GM19035 (cell line): Measurements from ENCODE around the gene ZNF540.
"Not testable (repeated sequence)": the region's sequence is repeated elsewhere in the genome, so short reads cannot be mapped to it uniquely, and the experiment has no call there.

Experiments used
- ATAC-seq: cut with Tn5 transposase; IDR thresholded peaks from one replicate; pipeline ENCODE4 v1.9.1; 2021; ENCODE audit not compliant: unreplicated experiment

Gene ZNF540

GRCh38 chr19:37594304-37594981 lies at the start of gene ZNF540, which contains the start of gene ZNF571:
Gene ZNF540, plus strand, starts transcription at chr19:37594876. Its CDS starts 3,572 bp downstream, at chr19:37598448.
Gene ZNF571, minus strand, starts transcription at chr19:37594792. Its CDS starts 8,116 bp downstream, at chr19:37586676.
- peak; percentile 97 for ATAC-seq

GRCh38 chr19:37551129-37551993 lies 43.3 kb upstream of the ZNF540 start:
- no peak for ATAC-seq

- no peak for ATAC-seq
These were observed 31.2 kb upstream of the ZNF540 start for GRCh38 chr19:37563518-37563917.

GRCh38 chr19:37564624-37565369 lies 29.9 kb upstream of the ZNF540 start:
- no peak for ATAC-seq

- ATAC-seq = no peak
These were observed 29.4 kb upstream of the ZNF540 start for GRCh38 chr19:37565370-37565669.

DNA sequence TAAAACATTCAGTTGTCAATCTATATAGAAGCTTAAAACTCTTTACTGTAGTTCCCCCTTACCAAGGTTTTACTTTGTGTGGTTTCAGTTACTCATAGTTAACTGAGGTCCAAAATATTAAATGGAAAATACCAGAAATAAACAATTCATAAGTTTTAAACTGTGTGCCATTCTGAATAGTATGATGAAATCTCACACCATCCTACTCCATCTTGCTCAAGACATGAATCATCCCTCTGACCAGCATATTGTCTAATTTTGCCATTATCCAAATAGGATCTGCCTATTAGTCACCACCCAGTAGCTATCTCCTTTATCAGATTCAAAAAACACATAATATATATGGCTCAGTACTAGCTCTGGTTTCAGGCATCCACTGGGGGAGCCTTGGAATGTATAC lies 22.5 kb upstream of the ZNF540 start:
- no peak for ATAC-seq

GRCh38 chr19:37583340-37583739 lies 11.3 kb upstream of the ZNF540 start:
- ATAC-seq = no peak

GRCh38 chr19:37593996-37594303 lies 726 bp upstream of the ZNF540 start:
- ATAC-seq = no peak

- ATAC-seq = peak; percentile 48
These were observed 306 bp downstream of the ZNF540 start for GRCh38 chr19:37594982-37595382.

GRCh38 chr19:37635076-37636056 lies 40.7 kb downstream of the ZNF540 start:
- ATAC-seq = no peak

DNA sequence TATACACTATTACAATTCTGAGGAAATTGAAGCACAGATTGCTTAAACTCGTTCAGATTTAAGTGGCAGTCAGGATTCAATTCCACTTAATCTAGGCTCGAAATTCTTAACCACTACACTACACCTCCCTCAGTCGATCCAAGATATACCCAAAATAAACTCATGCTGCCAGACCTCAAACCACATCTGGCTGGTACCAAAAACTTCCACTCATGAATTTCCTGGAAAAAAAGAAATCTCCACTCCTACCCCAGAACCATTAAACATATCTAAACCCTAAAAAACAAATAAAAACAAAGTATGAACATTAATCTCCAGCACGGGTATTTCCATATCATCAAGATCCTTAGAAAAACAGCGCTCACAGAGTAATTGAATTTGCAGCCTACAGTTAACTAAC lies 59.4 kb downstream of the ZNF540 start:
- ATAC-seq = no peak

DNA sequence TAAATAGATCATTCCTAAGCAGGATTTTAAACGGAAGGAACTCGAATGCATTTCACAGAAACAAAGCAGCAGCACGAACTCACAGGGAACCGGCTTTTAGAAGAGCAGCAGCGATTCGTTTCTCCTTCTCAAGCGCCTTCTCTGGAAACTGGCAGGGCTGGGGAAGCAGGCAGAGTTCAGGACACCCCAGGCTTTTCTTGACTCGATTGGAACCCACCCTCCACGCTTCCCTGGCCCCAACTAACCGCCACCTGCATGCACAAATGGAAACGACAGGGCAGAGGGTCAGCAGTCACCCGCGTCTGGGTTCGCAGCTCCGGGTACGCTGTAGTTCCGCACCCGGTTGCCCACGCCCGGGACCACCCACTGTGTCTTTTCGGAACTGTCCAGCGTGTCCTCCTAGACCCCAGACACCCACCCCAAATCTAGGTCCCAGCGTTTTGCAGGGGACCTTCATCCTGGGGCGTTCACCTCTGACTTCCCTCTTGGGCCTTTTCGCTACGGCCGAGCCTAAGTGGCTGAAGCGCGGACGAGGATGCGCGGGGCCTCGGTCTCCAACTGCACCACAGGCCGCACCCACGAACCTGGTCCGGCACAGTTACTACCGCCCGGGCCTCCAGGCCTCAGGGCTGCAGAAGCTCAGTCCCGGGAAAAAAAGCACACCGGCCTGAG lies 60.1 kb downstream of the ZNF540 start:
- peak; percentile 42 for ATAC-seq

GRCh38 chr19:37655301-37655688 lies 60.6 kb downstream of the ZNF540 start, which contains the start of gene ZFP30:
Gene ZFP30, minus strand, starts transcription at chr19:37655465. Its CDS starts 7,643 bp downstream, at chr19:37647822.
- ATAC-seq = peak; percentile 62

DNA sequence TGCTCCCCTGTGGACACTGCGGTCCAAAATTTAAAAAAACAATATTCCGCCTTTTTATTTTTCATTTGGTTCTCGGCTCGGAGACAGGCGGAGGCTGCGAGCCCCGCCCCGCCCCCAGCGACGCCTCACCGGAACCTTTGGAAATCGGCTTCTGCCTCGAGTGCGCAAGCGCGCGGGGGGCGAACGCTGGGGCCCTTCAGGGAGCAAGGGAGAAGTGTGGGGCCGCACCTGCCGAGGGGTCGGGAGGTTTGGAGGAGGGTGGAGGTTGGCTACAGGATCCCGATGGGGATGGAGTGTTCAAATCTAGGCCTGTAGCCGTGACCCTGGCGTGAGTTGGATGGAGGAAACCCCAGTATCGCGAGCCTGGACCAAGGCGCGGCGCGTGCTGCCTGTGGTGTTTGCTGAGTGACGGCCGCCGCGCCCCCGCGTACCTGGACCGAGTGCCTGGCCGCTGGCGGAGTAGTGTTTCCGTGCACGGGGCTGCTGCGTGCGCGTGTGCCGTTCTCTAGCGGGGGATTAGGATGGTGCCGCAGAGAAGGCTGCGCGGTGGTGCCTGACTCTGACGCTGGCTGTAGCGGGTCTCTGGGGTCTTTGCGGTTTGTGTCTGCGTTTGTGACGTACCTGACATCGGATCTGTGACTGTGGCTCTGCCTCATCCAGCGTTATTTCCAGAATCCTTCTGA lies 61.2 kb downstream of the ZNF540 start:
- ATAC-seq = peak; percentile 51

- not testable (repeated sequence) for ATAC-seq
These were observed 62.5 kb downstream of the ZNF540 start for GRCh38 chr19:37657157-37657556.
